Stimulated activated CD4-positive, alpha-beta T cell treated with anti-CD3 and anti-CD28 coated beads, Interleukin-15, amount 100 ng/mL, for 1 hour (primary cell): ENCODE results near the gene IZUMO2.

Experiments used
- DNase-seq, 2 donors: peaks; one replicate each; pipeline ENCODE4 v3.0.0-alpha.2; 2020; ENCODE audit warnings: low read depth in 1 of 2, low spot score in 1 of 2

IZUMO2 gene

GRCh38 chr19:50162988-50163387 lies at the start of gene IZUMO2:
TSS of gene IZUMO2 (minus strand) at chr19:50163281. CDS start at chr19:50163194, 87 bp downstream.
- DNase-seq: no peak

- no peak for DNase-seq
These were observed 47.3 kb upstream of the IZUMO2 start for GRCh38 chr19:50210425-50210824.

- no peak for DNase-seq
These were observed 46.0 kb upstream of the IZUMO2 start for GRCh38 chr19:50209131-50209530.

GRCh38 chr19:50207730-50208129 lies 44.6 kb upstream of the IZUMO2 start:
- no peak for DNase-seq

GRCh38 chr19:50206191-50206590 lies 43.1 kb upstream of the IZUMO2 start:
- DNase-seq: no peak

- no peak for DNase-seq
These were observed 42.6 kb upstream of the IZUMO2 start for GRCh38 chr19:50205681-50206138.

- no peak for DNase-seq
These were observed 42.0 kb upstream of the IZUMO2 start for GRCh38 chr19:50204811-50205675.

DNA sequence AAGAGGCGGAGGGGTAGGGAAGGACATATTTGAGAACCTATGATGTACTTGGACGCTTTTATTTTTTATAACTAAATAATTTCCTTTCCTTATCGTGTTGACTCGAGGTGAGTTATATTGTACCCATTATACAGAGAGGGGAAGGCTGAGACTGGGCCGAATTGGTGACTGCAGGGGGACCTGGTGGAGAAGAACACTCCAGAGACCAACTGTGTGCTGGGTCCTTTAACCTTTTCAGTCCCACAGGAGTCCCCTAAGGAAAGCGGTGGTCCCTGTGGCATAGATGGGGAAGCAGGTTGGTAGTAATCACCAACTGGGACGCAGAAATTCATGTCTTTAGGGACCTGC lies 41.0 kb upstream of the IZUMO2 start:
- DNase-seq: no peak

- no peak for DNase-seq
These were observed 40.4 kb upstream of the IZUMO2 start, which contains the start of gene MYH14 for GRCh38 chr19:50203281-50204080. TSS of gene MYH14 (plus strand) at chr19:50203622. CDS start at chr19:50210366, 6,744 bp downstream.

DNA sequence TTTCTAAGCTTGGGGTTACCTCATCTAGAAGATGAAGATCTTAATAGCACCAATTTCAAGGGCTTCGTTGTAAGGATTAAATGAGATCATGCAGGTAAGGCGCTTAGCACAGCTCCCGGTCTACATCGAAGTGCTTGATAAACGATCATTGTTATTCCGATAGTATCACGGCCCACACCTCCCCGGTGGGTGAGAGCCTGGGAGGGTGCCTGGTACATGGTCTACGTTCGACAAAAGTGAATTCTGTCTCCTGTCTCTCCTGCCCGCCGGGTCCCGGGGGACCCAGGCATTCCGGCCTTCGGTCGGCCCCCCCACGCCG lies 39.8 kb upstream of the IZUMO2 start:
- DNase-seq: no peak

GRCh38 chr19:50202386-50202785 lies 39.3 kb upstream of the IZUMO2 start:
- no peak for DNase-seq

GRCh38 chr19:50199259-50199555 lies 36.1 kb upstream of the IZUMO2 start:
- no peak for DNase-seq

DNA sequence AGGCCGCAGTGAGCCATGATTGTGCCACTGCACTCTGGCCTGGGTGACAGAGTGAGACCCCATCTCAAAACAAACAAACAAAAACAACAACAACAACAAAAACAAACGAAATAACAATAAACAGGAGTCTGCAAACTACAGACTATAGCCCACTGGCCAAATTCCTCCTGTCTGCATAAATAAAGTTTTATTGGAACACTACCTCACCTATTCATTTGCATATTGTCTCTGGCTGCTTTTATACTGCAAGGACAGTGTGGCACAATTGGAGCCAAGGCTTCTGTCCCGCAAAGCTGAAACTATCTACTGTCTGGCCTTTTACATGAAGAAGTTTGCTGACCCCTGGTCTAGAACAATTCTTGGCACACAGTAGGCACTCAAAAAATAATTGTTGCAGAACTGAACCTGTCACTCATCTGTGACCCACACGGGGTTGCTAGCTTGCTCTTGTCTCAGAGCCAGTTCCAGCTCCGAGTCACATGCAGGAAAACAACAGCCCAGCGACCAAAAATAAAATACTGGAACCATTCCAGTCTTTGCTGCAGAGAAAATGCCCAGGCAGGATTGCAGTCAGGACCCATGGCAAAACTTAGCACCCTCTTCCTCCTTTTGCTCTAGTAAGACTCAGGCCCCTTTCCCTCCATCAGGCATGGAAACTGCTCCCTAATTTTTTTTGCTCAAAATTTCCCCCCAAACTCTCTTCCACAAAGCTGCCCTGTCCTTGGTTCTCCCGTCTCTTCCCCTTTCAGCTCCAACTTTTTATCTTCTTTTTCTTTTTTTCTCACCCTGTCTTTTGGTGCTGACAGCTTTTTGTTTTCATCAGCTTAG lies 35.6 kb upstream of the IZUMO2 start:
- no peak for DNase-seq

GRCh38 chr19:50197348-50197747 lies 34.3 kb upstream of the IZUMO2 start:
- DNase-seq: no peak

GRCh38 chr19:50196322-50196932 lies 33.3 kb upstream of the IZUMO2 start:
- no peak for DNase-seq

DNA sequence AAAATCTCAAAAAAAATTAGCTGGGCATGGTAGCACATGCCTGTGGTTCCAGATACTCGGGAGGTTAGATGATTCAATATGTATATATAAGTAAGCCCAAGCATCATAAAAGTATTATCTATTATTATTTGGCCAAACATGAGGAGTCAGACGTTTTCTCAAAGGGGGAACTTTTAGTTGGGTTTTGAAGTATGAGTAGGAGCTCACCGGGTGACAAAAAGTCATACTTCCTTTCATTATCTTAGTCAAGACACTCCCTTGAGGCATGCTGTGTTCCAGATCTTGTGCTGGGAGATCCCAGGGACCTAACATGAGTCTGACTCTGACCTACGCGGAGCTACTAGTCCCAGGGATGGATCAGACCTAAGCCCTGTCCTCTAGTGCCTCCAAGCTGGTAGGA lies 32.1 kb upstream of the IZUMO2 start:
- DNase-seq: no peak

- DNase-seq: no peak
These were observed 29.6 kb upstream of the IZUMO2 start for GRCh38 chr19:50192463-50193211.

DNA sequence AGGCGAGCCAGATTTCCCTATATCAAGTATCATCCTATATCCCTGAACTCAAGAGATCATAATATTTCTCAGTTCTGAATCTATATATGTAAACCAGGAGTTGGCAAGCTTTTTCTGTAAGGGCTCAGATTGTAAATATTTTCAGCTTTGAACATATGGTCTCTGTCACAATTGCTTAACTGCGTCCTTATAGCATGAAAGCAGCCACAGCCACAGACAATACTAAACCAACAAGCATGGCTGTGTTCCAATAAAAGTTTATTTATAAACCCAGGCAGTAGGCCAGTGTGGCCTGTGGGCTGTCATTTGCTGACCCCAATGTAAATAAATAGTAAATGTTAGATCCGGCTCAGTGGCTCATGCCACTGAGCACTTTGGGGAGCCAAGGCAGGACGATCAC lies 28.1 kb upstream of the IZUMO2 start:
- DNase-seq: no peak

GRCh38 chr19:50190439-50190891 lies 27.4 kb upstream of the IZUMO2 start:
- no peak for DNase-seq

- no peak for DNase-seq
These were observed 26.2 kb upstream of the IZUMO2 start for GRCh38 chr19:50189331-50189730.
